Left forelimb (tissue), 1 donor: ENCODE results near the gene OR52A1.

Experiments
- DNase-seq: peaks from one replicate; pipeline ENCODE4 v3.0.0-alpha.2; 2018; ENCODE audit warnings: low spot score

The OR52A1 gene

DNA sequence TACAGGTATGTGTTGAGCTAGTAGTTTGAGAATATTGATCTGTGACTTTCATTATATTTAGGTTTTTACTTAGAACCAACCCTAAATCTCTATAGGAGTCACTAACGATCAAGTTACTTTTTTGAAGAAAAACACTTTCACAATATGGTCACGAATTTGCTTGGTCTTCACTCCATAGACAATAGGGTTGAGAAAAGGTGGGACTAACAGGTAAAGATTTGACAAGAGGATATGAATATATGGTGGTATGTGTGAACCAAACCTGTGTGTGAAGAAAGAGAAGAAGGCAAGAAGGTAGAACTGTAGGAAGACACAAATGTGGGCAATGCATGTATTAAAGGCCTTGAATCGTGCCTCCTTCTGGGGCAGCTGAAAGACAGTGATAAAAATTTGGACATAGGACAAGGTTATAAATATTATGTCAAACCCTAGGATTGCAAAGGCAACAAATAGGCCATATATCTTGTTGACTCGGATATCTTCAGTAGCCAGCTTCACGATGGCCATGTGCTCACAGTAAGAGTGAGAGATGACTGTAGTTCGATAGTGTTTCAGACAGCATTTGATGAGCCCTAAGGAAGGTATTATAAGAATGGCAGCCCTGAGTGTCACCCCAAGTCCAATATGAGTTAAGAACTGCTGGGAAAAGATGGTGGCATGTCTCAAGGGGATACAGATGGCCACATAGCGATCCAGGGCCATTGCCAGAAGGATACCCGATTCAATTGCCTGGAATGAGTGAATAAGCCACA, 22.8 kb downstream of the OR52A1 start:
- DNase-seq, result no peak

- no peak for DNase-seq
Observed at GRCh38 chr11:5129457-5129877, 25.1 kb downstream of the OR52A1 start.

DNA sequence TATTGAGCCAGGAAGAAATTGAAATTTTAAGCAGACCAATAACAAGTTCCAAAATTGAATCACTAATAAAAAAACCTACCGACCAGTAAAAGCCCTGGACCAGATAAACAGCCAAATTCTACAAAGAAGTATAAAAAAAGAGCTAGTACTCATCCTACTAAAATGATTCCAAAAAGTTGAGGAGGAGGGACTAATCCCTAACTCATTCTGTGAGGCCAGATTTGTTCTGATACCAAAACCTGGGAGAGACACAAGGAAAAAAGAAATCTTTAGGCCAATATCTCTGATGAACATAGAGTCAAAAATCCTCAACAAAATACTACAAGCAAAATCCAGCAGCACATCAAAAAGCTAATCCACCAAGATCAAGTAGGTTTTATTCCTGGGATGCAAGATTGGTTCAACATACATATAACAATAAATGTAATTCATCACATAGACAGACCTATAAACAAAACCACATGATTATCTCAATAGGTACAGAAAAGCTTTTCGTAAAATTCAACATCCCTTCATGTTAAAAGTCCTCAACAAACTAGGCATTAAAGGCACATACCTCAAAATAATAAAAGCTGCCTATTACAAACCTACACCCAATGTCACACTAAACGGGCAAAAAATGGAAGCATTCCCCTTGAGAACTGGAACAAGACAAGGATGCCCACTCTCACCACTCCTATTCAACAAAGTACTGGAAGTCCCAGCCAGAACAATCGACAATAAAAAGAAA, 29.5 kb downstream of the OR52A1 start:
- no peak for DNase-seq

GRCh38 chr11:5123802-5124521, 30.6 kb downstream of the OR52A1 start:
- DNase-seq, result no peak

- no peak for DNase-seq
Observed at GRCh38 chr11:5118893-5119292, 35.7 kb downstream of the OR52A1 start.

- DNase-seq, result no peak
Observed at GRCh38 chr11:5117588-5117987, 37.0 kb downstream of the OR52A1 start.

- DNase-seq, result no peak
Observed at GRCh38 chr11:5115339-5115738, 39.2 kb downstream of the OR52A1 start.

GRCh38 chr11:5107285-5107684, 47.3 kb downstream of the OR52A1 start:
- DNase-seq, result no peak

GRCh38 chr11:5103066-5103465, 51.5 kb downstream of the OR52A1 start:
- no peak for DNase-seq

- DNase-seq, result no peak
Observed at GRCh38 chr11:5102246-5102645, 52.3 kb downstream of the OR52A1 start.

- DNase-seq, result no peak
Observed at GRCh38 chr11:5096011-5096410, 58.5 kb downstream of the OR52A1 start.
